MM.1S (cell line): Measurements from ENCODE around the gene ADD1.

Experiments used
- DNase-seq: peaks from one replicate; pipeline ENCODE4 v3.0.0-alpha.2; 2015
- H2AFZ ChIP-seq: fragments of 300-600 bp; sonication (generic); 2 replicates; pipeline ENCODE4 v1.6.0; 2016; ENCODE audit warnings: antibody characterized with exemption, low read length
- H3F3A ChIP-seq: fragments of 300-600 bp; sonication (generic); 2 replicates; pipeline ENCODE4 v1.6.1; 2016; ENCODE audit warnings: mild to moderate bottlenecking, antibody characterized with exemption, low read length, moderate library complexity, mixed read lengths; ENCODE audit not compliant: insufficient read depth
- H3K27ac ChIP-seq: fragments of 300-600 bp; sonication (generic); 2 replicates; pipeline ENCODE4 v1.5.1; 2016; ENCODE audit warnings: mild to moderate bottlenecking, low read length
- H3K27me3 ChIP-seq: fragments of 300-600 bp; sonication (generic); replicated peaks from 2 replicates; pipeline ENCODE4 v1.6.0; 2016; ENCODE audit warnings: low read length; ENCODE audit not compliant: insufficient read depth
- H3K36me3 ChIP-seq: fragments of 300-600 bp; sonication (generic); replicated peaks from 2 replicates; pipeline ENCODE4 v1.6.1; 2016; ENCODE audit warnings: mild to moderate bottlenecking, low read length, mixed read lengths; ENCODE audit not compliant: insufficient read depth
- H3K4me1 ChIP-seq: fragments of 300-600 bp; sonication (generic); 2 replicates; pipeline ENCODE4 v1.6.1; 2016; ENCODE audit warnings: low read length, mixed read lengths
- H3K4me2 ChIP-seq: fragments of 300-600 bp; sonication (generic); 2 replicates; pipeline ENCODE4 v1.6.0; 2016; ENCODE audit warnings: low read depth, low read length
- H3K4me3 ChIP-seq: fragments of 300-600 bp; sonication (generic); 2 replicates; pipeline ENCODE4 v1.5.1; 2016; ENCODE audit warnings: low read length, mixed read lengths
- H3K79me2 ChIP-seq: fragments of 300-600 bp; sonication (generic); 2 replicates; pipeline ENCODE4 v1.6.1; 2016; ENCODE audit warnings: mixed run types, low read length, mixed read lengths
- H3K9ac ChIP-seq: fragments of 300-600 bp; sonication (generic); 2 replicates; pipeline ENCODE4 v1.6.1; 2016; ENCODE audit warnings: low read length, mixed read lengths
- H3K9me2 ChIP-seq: fragments of 300-600 bp; sonication (generic); replicated peaks from 2 replicates; pipeline ENCODE4 v1.6.1; 2016; ENCODE audit warnings: mild to moderate bottlenecking, low read length, mixed read lengths; ENCODE audit not compliant: insufficient read depth
- H3K9me3 ChIP-seq: fragments of 300-600 bp; sonication (generic); replicated peaks from 2 replicates; pipeline ENCODE4 v1.6.1; 2016; ENCODE audit warnings: mild to moderate bottlenecking, low read length, mixed read lengths; ENCODE audit not compliant: insufficient read depth
- H4K20me1 ChIP-seq: fragments of 300-600 bp; sonication (generic); 2 replicates; pipeline ENCODE4 v1.6.1; 2016; ENCODE audit warnings: mild to moderate bottlenecking, low read length, moderate library complexity, mixed read lengths; ENCODE audit not compliant: insufficient read depth
- CTCF ChIP-seq: fragments of 300-600 bp; sonication (generic); IDR thresholded peaks from 2 replicates; pipeline ENCODE4 v1.5.1; 2016; ENCODE audit warnings: antibody characterized with exemption, low read length, mixed read lengths
- EZH2 ChIP-seq: fragments of 300-600 bp; sonication (generic); optimal IDR thresholded peaks from 2 replicates; pipeline ENCODE3; 2017; ENCODE audit warnings: low read depth, mild to moderate bottlenecking, antibody characterized with exemption, low read length, mixed read lengths
- EZH2phosphoT487 ChIP-seq: fragments of 300-600 bp; sonication (generic); IDR thresholded peaks from 2 replicates; pipeline ENCODE4 v1.6.1; 2018; ENCODE audit warnings: antibody characterized with exemption, low read length

Gene ADD1

GRCh38 chr4:2929469-2929868 lies 85.8 kb downstream of the ADD1 start:
- H3K27ac ChIP-seq, result no peak overlapping the region
- H3K4me1 ChIP-seq, result no peaks in the 10 kb centered on the region
- no peak overlapping the region for H2AFZ ChIP-seq
- H3K4me3 ChIP-seq, result no peak overlapping the region
- no peak overlapping the region for H3K4me2 ChIP-seq
- no peak for DNase-seq
- TF ChIP-seq EZH2 (no peak), EZH2phosphoT487 (no peak), CTCF (no peak)
- H3K79me2 ChIP-seq, result no peaks in the 10 kb centered on the region
- H3F3A ChIP-seq, result no peaks in the 10 kb centered on the region; the same call in 1 of the 2 replicates
- H4K20me1 ChIP-seq, result no peaks in the 10 kb centered on the region
- no peaks in the 10 kb centered on the region for H3K9me2 ChIP-seq
- no peak overlapping the region for H3K9ac ChIP-seq
- no peaks in the 10 kb centered on the region for H3K27me3 ChIP-seq
- H3K36me3 ChIP-seq, result no peaks in the 10 kb centered on the region
- H3K9me3 ChIP-seq, result no peaks in the 10 kb centered on the region

GRCh38 chr4:2930135-2930757 lies 86.6 kb downstream of the ADD1 start:
- no peak for TF ChIP-seq CTCF
- no peak for TF ChIP-seq EZH2
- TF ChIP-seq EZH2phosphoT487, result no peak
- H3K4me2 ChIP-seq, result no peak overlapping the region
- no peak for DNase-seq

GRCh38 chr4:2930758-2931511 lies 87.3 kb downstream of the ADD1 start:
- no peaks in the 10 kb centered on the region for H3K9me3 ChIP-seq
- H3K27me3 ChIP-seq, result no peaks in the 10 kb centered on the region
- no peak overlapping the region for H2AFZ ChIP-seq
- no peaks in the 10 kb centered on the region for H4K20me1 ChIP-seq
- no peak overlapping the region for H3K27ac ChIP-seq
- DNase-seq, result no peak
- peaks cover 6% of the 10 kb centered on the region; the same call in 1 of the 2 replicates for H3K4me1 ChIP-seq
- H3K4me3 ChIP-seq, result no peak overlapping the region
- H3K4me2 ChIP-seq, result no peak overlapping the region
- no peaks in the 10 kb centered on the region for H3K36me3 ChIP-seq
- H3K79me2 ChIP-seq, result no peaks in the 10 kb centered on the region; the same call in 1 of the 2 replicates
- peaks cover 7% of the 10 kb centered on the region; the same call in 1 of the 2 replicates for H3F3A ChIP-seq
- no peak for TF ChIP-seq EZH2phosphoT487
- no peak for TF ChIP-seq EZH2
- TF ChIP-seq CTCF, result no peak
- H3K9me2 ChIP-seq, result no peaks in the 10 kb centered on the region
- H3K9ac ChIP-seq, result no peak overlapping the region

More at GRCh38 chr4:2930135-2930757, 86.6 kb downstream of the ADD1 start:
- H3K4me3 ChIP-seq, result no peak overlapping the region
- no peaks in the 10 kb centered on the region for H3K4me1 ChIP-seq
- no peak overlapping the region for H3K27ac ChIP-seq
- H3K9me2 ChIP-seq, result no peaks in the 10 kb centered on the region
- H4K20me1 ChIP-seq, result no peaks in the 10 kb centered on the region
- no peak overlapping the region for H2AFZ ChIP-seq
- no peaks in the 10 kb centered on the region for H3K79me2 ChIP-seq
- H3K36me3 ChIP-seq, result no peaks in the 10 kb centered on the region
- H3K27me3 ChIP-seq, result no peaks in the 10 kb centered on the region
- no peaks in the 10 kb centered on the region for H3K9me3 ChIP-seq
- H3F3A ChIP-seq, result peaks cover under 1% of the 10 kb centered on the region; the same call in 1 of the 2 replicates
- H3K9ac ChIP-seq, result no peak overlapping the region
